HEK293 (cell line): ENCODE data around the gene SCFD2.

Experiments
- CTCF ChIA-PET: fragments of 350-600 bp; formaldehyde crosslinking; extraction: SDS; loops from one replicate; lab custom pipeline; 2021; ENCODE audit warnings: antibody characterized with exemption; lab: Yijun Ruan, JAX
- POLR2A ChIA-PET: fragments of 300-600 bp; formaldehyde crosslinking; extraction: SDS; loops from one replicate; lab custom pipeline; 2020; ENCODE audit warnings: antibody characterized with exemption, inconsistent platforms; lab: Yijun Ruan, JAX
- H3K27ac ChIP-seq: fragments of 200-500 bp; sonication (Bioruptor generic); 2 replicates; pipeline ENCODE4 v1.5.1; 2014; ENCODE audit warnings: low read depth, low read length, control low read depth, inconsistent platforms; ENCODE audit errors: extremely low read depth
- H3K36me3 ChIP-seq, 2 experiments: fragments of 200-500 bp in 1 of 2; sonication (Bioruptor generic) in 1 of 2; 1 replicate in 1 of 2; 2 replicates in 1 of 2; pipeline ENCODE4 v1.5.1; 2014 to 2017; ENCODE audit warnings: inconsistent platforms in 2 of 2, low read length in 2 of 2; ENCODE audit not compliant: control insufficient read depth in 2 of 2, insufficient read depth in 1 of 2
- H3K4me1 ChIP-seq: fragments of 200-500 bp; sonication (Bioruptor generic); 2 replicates; pipeline ENCODE4 v1.5.1; 2014; ENCODE audit warnings: mild to moderate bottlenecking, low read length, inconsistent platforms; ENCODE audit not compliant: control insufficient read depth, insufficient read depth
- H3K4me3 ChIP-seq: 2 replicates; pipeline ENCODE4 v1.5.1; 2011; ENCODE audit warnings: low read depth, mild to moderate bottlenecking, control low read depth, low read length, moderate library complexity
- H3K9me3 ChIP-seq: fragments of 200-500 bp; sonication (Bioruptor generic); 2 replicates; pipeline ENCODE4 v1.5.1; 2014; ENCODE audit warnings: low read depth, low read length, inconsistent platforms; ENCODE audit not compliant: control insufficient read depth, insufficient read depth
- GLIS1 ChIP-seq: fragments of 450-650 bp; formaldehyde crosslinking; IDR thresholded peaks from 2 replicates; pipeline ENCODE4 v1.5.1; 2016; ENCODE audit warnings: missing biosample characterization, missing genetic modification characterization
- PRDM1 ChIP-seq: fragments of 450-650 bp; formaldehyde crosslinking; IDR thresholded peaks from 2 replicates; pipeline ENCODE4; 2016; ENCODE audit warnings: missing biosample characterization, missing genetic modification characterization
- SCRT1 ChIP-seq: fragments of 450-650 bp; formaldehyde crosslinking; IDR thresholded peaks from 2 replicates; pipeline ENCODE4 v1.5.1; 2016; ENCODE audit warnings: missing biosample characterization, missing genetic modification characterization, borderline replicate concordance
- YY1 ChIP-seq: fragments of 450-650 bp; formaldehyde crosslinking; IDR thresholded peaks from 2 replicates; pipeline ENCODE4 v1.5.1; 2018; ENCODE audit warnings: missing biosample characterization, missing genetic modification characterization
- ZNF133 ChIP-seq: fragments of 450-650 bp; formaldehyde crosslinking; IDR thresholded peaks from 2 replicates; pipeline ENCODE4 v1.5.1; 2016; ENCODE audit warnings: missing biosample characterization, missing genetic modification characterization
- ZNF155 ChIP-seq: fragments of 450-650 bp; formaldehyde crosslinking; IDR thresholded peaks from 2 replicates; pipeline ENCODE4 v1.5.1; 2016; ENCODE audit warnings: missing biosample characterization, missing genetic modification characterization
- ZNF223 ChIP-seq: fragments of 450-650 bp; formaldehyde crosslinking; IDR thresholded peaks from 2 replicates; pipeline ENCODE4 v1.5.1; 2016; ENCODE audit warnings: missing biosample characterization, missing genetic modification characterization
- ZNF302 ChIP-seq: fragments of 450-650 bp; formaldehyde crosslinking; IDR thresholded peaks from 2 replicates; pipeline ENCODE4 v1.5.1; 2016; ENCODE audit warnings: missing biosample characterization, missing genetic modification characterization, low read depth
- ZNF548 ChIP-seq: fragments of 450-650 bp; formaldehyde crosslinking; IDR thresholded peaks from 2 replicates; pipeline ENCODE4 v1.5.1; 2016; ENCODE audit warnings: missing biosample characterization, missing genetic modification characterization
- ZNF560 ChIP-seq: fragments of 450-650 bp; formaldehyde crosslinking; IDR thresholded peaks from 2 replicates; pipeline ENCODE4 v1.5.1; 2017; ENCODE audit warnings: missing biosample characterization, missing genetic modification characterization, borderline replicate concordance
- ZNF600 ChIP-seq: fragments of 450-650 bp; formaldehyde crosslinking; IDR thresholded peaks from 2 replicates; pipeline ENCODE4 v1.5.1; 2016; ENCODE audit warnings: missing biosample characterization, missing genetic modification characterization
- ZNF629 ChIP-seq: fragments of 450-650 bp; formaldehyde crosslinking; IDR thresholded peaks from 2 replicates; pipeline ENCODE4 v1.5.1; 2017; ENCODE audit warnings: missing biosample characterization, missing genetic modification characterization
- ZNF76 ChIP-seq: fragments of 450-650 bp; formaldehyde crosslinking; IDR thresholded peaks from 2 replicates; pipeline ENCODE4; 2016; ENCODE audit warnings: low read depth, missing biosample characterization, missing genetic modification characterization, borderline replicate concordance
- ZNF777 ChIP-seq: fragments of 450-650 bp; formaldehyde crosslinking; IDR thresholded peaks from 2 replicates; pipeline ENCODE4 v1.5.1; 2017; ENCODE audit warnings: missing biosample characterization, missing genetic modification characterization, borderline replicate concordance
- TF ChIP-seq, protein P1 (sequence below): fragments of 450-650 bp; formaldehyde crosslinking; conservative IDR thresholded peaks from 2 replicates; pipeline ENCODE4 v1.5.1; 2016; ENCODE audit warnings: low read depth, missing biosample characterization, missing genetic modification characterization
- TF ChIP-seq, protein P2 (sequence below): fragments of 450-650 bp; formaldehyde crosslinking; IDR thresholded peaks from 2 replicates; pipeline ENCODE4 v1.5.1; 2017; ENCODE audit warnings: missing biosample characterization, mild to moderate bottlenecking, missing genetic modification characterization, moderate library complexity
- TF ChIP-seq, protein P3 (sequence below): fragments of 450-650 bp; formaldehyde crosslinking; IDR thresholded peaks from 2 replicates; pipeline ENCODE4 v1.5.1; 2016; ENCODE audit warnings: missing biosample characterization, missing genetic modification characterization
- TF ChIP-seq, protein P4 (sequence below): fragments of 450-650 bp; formaldehyde crosslinking; IDR thresholded peaks from 2 replicates; pipeline ENCODE4 v1.5.1; 2016; ENCODE audit warnings: missing biosample characterization, missing genetic modification characterization

Gene SCFD2

DNA sequence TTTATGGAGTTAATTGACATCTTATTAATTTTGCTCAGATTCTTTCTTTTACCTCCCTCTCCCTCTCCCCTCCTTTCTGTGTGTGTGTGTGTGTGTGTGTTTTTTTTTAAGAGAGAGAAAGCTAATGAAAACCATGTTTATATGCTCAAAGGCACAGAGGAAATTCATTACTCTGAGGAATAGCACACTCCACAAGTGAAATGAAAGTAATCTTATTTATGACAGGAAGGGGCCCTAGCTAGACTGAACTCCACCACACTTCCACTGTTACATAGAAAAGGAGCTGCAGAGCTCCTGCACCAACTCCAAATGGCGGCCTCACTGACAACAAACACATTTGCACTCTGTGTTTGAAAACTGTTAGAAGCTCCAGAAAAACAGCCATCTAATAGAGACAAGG, 353.1 kb downstream of the SCFD2 start:
- ChIA-PET CTCF (interaction anchor here (5.2 kb wide), 1 partner anchor 1221 kb away, joined by 45 read pairs; no protein-coding TSS in a partner anchor), POLR2A (no interaction called here)
- 0 out of 2 replicates have a peak, but pooled peaks cover 3% of the 10 kb centered on the region for H3K4me1 ChIP-seq
- TF ChIP-seq SCRT1 (tag by site-specific recombination): peak; percentile 32; the same call in 1 of the 2 replicates
- TF ChIP-seq, protein P1, sequence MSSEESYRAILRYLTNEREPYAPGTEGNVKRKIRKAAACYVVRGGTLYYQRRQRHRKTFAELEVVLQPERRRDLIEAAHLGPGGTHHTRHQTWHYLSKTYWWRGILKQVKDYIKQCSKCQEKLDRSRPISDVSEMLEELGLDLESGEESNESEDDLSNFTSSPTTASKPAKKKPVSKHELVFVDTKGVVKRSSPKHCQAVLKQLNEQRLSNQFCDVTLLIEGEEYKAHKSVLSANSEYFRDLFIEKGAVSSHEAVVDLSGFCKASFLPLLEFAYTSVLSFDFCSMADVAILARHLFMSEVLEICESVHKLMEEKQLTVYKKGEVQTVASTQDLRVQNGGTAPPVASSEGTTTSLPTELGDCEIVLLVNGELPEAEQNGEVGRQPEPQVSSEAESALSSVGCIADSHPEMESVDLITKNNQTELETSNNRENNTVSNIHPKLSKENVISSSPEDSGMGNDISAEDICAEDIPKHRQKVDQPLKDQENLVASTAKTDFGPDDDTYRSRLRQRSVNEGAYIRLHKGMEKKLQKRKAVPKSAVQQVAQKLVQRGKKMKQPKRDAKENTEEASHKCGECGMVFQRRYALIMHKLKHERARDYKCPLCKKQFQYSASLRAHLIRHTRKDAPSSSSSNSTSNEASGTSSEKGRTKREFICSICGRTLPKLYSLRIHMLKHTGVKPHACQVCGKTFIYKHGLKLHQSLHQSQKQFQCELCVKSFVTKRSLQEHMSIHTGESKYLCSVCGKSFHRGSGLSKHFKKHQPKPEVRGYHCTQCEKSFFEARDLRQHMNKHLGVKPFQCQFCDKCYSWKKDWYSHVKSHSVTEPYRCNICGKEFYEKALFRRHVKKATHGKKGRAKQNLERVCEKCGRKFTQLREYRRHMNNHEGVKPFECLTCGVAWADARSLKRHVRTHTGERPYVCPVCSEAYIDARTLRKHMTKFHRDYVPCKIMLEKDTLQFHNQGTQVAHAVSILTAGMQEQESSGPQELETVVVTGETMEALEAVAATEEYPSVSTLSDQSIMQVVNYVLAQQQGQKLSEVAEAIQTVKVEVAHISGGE (tag by site-specific recombination): no peak
- no peaks in the 10 kb centered on the region for H3K36me3 ChIP-seq
- H3K9me3 ChIP-seq: no peaks in the 10 kb centered on the region
- H3K27ac ChIP-seq: no peak overlapping the region
- no peak overlapping the region for H3K4me3 ChIP-seq

DNA sequence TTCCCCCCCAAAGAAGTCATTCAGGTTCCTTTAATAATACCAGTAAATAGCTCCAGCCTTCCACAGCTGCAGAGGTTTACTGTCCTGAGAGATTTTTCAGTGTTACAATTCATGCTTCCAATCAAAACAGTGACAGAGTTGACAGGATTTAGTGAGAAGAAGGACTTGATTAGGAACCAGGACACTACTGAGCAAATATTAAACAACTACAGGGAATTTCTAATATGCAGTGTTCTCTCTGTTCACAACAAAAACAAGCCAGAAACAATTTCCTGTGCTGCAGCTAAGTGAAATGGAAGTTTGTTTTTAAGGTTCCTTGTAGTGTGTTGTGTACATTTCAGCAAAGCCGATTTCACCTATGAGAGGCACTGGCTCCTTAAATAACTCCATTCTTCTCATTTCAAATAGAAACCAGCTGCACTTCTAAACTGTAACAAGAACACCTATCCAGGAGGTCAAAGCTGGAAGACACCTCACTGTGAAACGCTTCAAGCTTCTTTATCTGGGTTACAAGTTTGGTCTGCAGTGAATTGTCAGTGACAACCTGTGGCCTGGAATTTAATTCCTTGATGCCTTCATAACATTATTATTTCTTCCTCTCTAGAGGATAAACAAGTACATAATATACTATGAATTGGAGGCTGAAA, 354.5 kb downstream of the SCFD2 start:
- ChIA-PET CTCF (interaction anchor here (0.6 to 1.3 kb wide), 2 partner anchors 310 to 1223 kb away, joined by 3 to 6 read pairs; no protein-coding TSS in a partner anchor), POLR2A (no interaction called here)
- Histone ChIP-seq H3K27ac (no peak overlapping the region), H3K4me3 (no peak overlapping the region), H3K36me3 (no peaks in the 10 kb centered on the region), H3K4me1 (0 out of 2 replicates have a peak, but pooled peaks cover 3% of the 10 kb centered on the region), H3K9me3 (no peaks in the 10 kb centered on the region)
- no peak for TF ChIP-seq ZNF133
- no peak for TF ChIP-seq GLIS1 (tag by site-specific recombination)
- TF ChIP-seq ZNF560 (tag by site-specific recombination): no peak
- TF ChIP-seq ZNF302 (tag by site-specific recombination): no peak
- no peak for TF ChIP-seq ZNF76 (tag by site-specific recombination)
- TF ChIP-seq, protein P2, sequence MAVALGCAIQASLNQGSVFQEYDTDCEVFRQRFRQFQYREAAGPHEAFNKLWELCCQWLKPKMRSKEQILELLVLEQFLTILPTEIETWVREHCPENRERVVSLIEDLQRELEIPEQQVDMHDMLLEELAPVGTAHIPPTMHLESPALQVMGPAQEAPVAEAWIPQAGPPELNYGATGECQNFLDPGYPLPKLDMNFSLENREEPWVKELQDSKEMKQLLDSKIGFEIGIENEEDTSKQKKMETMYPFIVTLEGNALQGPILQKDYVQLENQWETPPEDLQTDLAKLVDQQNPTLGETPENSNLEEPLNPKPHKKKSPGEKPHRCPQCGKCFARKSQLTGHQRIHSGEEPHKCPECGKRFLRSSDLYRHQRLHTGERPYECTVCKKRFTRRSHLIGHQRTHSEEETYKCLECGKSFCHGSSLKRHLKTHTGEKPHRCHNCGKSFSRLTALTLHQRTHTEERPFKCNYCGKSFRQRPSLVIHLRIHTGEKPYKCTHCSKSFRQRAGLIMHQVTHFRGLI (tag by site-specific recombination): no peak
- TF ChIP-seq ZNF777 (tag by site-specific recombination): no peak
- no peak for TF ChIP-seq ZNF600 (tag by site-specific recombination)
- no peak for TF ChIP-seq ZNF548
- no peak for TF ChIP-seq PRDM1
- no peak for TF ChIP-seq ZNF629 (tag by site-specific recombination)
- TF ChIP-seq ZNF155: no peak
- TF ChIP-seq, protein P3, sequence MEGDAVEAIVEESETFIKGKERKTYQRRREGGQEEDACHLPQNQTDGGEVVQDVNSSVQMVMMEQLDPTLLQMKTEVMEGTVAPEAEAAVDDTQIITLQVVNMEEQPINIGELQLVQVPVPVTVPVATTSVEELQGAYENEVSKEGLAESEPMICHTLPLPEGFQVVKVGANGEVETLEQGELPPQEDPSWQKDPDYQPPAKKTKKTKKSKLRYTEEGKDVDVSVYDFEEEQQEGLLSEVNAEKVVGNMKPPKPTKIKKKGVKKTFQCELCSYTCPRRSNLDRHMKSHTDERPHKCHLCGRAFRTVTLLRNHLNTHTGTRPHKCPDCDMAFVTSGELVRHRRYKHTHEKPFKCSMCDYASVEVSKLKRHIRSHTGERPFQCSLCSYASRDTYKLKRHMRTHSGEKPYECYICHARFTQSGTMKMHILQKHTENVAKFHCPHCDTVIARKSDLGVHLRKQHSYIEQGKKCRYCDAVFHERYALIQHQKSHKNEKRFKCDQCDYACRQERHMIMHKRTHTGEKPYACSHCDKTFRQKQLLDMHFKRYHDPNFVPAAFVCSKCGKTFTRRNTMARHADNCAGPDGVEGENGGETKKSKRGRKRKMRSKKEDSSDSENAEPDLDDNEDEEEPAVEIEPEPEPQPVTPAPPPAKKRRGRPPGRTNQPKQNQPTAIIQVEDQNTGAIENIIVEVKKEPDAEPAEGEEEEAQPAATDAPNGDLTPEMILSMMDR: no peak
- TF ChIP-seq ZNF223 (tag by site-specific recombination): no peak
- TF ChIP-seq, protein P4, sequence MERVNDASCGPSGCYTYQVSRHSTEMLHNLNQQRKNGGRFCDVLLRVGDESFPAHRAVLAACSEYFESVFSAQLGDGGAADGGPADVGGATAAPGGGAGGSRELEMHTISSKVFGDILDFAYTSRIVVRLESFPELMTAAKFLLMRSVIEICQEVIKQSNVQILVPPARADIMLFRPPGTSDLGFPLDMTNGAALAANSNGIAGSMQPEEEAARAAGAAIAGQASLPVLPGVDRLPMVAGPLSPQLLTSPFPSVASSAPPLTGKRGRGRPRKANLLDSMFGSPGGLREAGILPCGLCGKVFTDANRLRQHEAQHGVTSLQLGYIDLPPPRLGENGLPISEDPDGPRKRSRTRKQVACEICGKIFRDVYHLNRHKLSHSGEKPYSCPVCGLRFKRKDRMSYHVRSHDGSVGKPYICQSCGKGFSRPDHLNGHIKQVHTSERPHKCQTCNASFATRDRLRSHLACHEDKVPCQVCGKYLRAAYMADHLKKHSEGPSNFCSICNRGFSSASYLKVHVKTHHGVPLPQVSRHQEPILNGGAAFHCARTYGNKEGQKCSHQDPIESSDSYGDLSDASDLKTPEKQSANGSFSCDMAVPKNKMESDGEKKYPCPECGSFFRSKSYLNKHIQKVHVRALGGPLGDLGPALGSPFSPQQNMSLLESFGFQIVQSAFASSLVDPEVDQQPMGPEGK: no peak
- TF ChIP-seq YY1 (tag by site-specific recombination): no peak
